OCI-LY3 (cell line): ENCODE data around the gene SMURF2.

Experiments
- H2AFZ ChIP-seq: fragments of 200-600, 300-600 bp; shearing (Covaris generic); 2 replicates; pipeline ENCODE4 v1.6.0; 2014; ENCODE audit warnings: antibody characterized with exemption, low read depth, low read length
- H3K27ac ChIP-seq: fragments of 200-600, 300-600 bp; sonication (generic); 2 replicates; pipeline ENCODE4 v1.5.1; 2014; ENCODE audit warnings: mild to moderate bottlenecking, low read length, moderate library complexity, mixed read lengths
- H3K27me3 ChIP-seq: fragments of 200-600, 300-600 bp; sonication (generic); 2 replicates; pipeline ENCODE4 v1.6.1; 2014; ENCODE audit warnings: low read depth, low read length, mixed read lengths
- H3K36me3 ChIP-seq: fragments of 200-600, 300-600 bp; sonication (generic); replicated peaks from 2 replicates; pipeline ENCODE3; 2014; ENCODE audit warnings: low read depth, low read length, mixed read lengths
- H3K4me1 ChIP-seq: fragments of 300-600, 200-600 bp; sonication (generic); 2 replicates; pipeline ENCODE4 v1.6.1; 2014; ENCODE audit warnings: low read length, mixed read lengths
- H3K4me2 ChIP-seq: fragments of 200-600, 300-600 bp; sonication (generic); 2 replicates; pipeline ENCODE4 v1.6.1; 2014; ENCODE audit warnings: low read length, mixed read lengths
- H3K4me3 ChIP-seq: fragments of 300-600, 200-600 bp; sonication (generic); 2 replicates; pipeline ENCODE4 v1.5.1; 2014; ENCODE audit warnings: antibody characterized with exemption, mild to moderate bottlenecking, low read length, moderate library complexity
- H3K79me2 ChIP-seq: fragments of 300-600, 200-600 bp; shearing (Covaris generic); 2 replicates; pipeline ENCODE4 v1.6.1; 2014; ENCODE audit warnings: mild to moderate bottlenecking, low read length, mixed read lengths
- H3K9ac ChIP-seq: fragments of 300-600, 200-600 bp; shearing (Covaris generic); 2 replicates; pipeline ENCODE4 v1.6.0; 2014; ENCODE audit warnings: mild to moderate bottlenecking, low read length, moderate library complexity
- H3K9me3 ChIP-seq: fragments of 200-600, 300-600 bp; shearing (Covaris generic); 2 replicates; pipeline ENCODE4 v1.6.1; 2014; ENCODE audit warnings: low read length, mixed read lengths; ENCODE audit not compliant: insufficient read depth
- H4K20me1 ChIP-seq: fragments of 200-600, 300-600 bp; sonication (generic); 2 replicates; pipeline ENCODE4 v1.6.1; 2016; ENCODE audit warnings: low read length, mixed read lengths; ENCODE audit not compliant: insufficient read depth
- EZH2phosphoT487 ChIP-seq: fragments of 200-600 bp; shearing (Covaris generic); IDR thresholded peaks from 2 replicates; pipeline ENCODE4 v1.6.1; 2018; ENCODE audit warnings: antibody characterized with exemption, mixed run types, low read depth
- TF ChIP-seq, protein P1 (sequence below): fragments of 200-600, 300-600 bp; sonication (generic); IDR thresholded peaks from 2 replicates; pipeline ENCODE4 v1.5.1; 2014; ENCODE audit warnings: antibody characterized with exemption, low read length, low read depth

The SMURF2 gene

GRCh38 chr17:64500862-64501765, 161.0 kb downstream of the SMURF2 start:
- H3K27ac ChIP-seq, result no peak overlapping the region
- no peak overlapping the region for H3K4me2 ChIP-seq
- peaks cover 74% of the 10 kb centered on the region for H3K79me2 ChIP-seq
- H3K4me1 ChIP-seq, result peaks cover 34% of the 10 kb centered on the region
- H3K36me3 ChIP-seq, result peaks cover 72% of the 10 kb centered on the region
- H3K27me3 ChIP-seq, result no peaks in the 10 kb centered on the region
- H3K9ac ChIP-seq, result no peak overlapping the region
- H3K9me3 ChIP-seq, result no peaks in the 10 kb centered on the region
- H3K4me3 ChIP-seq, result no peak overlapping the region
- no peak overlapping the region for H2AFZ ChIP-seq
- peaks cover 16% of the 10 kb centered on the region for H4K20me1 ChIP-seq
- no peak for TF ChIP-seq EZH2phosphoT487
- TF ChIP-seq, protein P1, sequence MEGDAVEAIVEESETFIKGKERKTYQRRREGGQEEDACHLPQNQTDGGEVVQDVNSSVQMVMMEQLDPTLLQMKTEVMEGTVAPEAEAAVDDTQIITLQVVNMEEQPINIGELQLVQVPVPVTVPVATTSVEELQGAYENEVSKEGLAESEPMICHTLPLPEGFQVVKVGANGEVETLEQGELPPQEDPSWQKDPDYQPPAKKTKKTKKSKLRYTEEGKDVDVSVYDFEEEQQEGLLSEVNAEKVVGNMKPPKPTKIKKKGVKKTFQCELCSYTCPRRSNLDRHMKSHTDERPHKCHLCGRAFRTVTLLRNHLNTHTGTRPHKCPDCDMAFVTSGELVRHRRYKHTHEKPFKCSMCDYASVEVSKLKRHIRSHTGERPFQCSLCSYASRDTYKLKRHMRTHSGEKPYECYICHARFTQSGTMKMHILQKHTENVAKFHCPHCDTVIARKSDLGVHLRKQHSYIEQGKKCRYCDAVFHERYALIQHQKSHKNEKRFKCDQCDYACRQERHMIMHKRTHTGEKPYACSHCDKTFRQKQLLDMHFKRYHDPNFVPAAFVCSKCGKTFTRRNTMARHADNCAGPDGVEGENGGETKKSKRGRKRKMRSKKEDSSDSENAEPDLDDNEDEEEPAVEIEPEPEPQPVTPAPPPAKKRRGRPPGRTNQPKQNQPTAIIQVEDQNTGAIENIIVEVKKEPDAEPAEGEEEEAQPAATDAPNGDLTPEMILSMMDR, result no peak

GRCh38 chr17:64500487-64500859, 161.6 kb downstream of the SMURF2 start:
- H3K9me3 ChIP-seq, result no peaks in the 10 kb centered on the region
- H2AFZ ChIP-seq, result no peak overlapping the region
- H4K20me1 ChIP-seq, result peaks cover 16% of the 10 kb centered on the region
- H3K36me3 ChIP-seq, result peaks cover 70% of the 10 kb centered on the region
- peaks cover 74% of the 10 kb centered on the region for H3K79me2 ChIP-seq
- no peak overlapping the region for H3K4me3 ChIP-seq
- H3K4me1 ChIP-seq, result peaks cover 37% of the 10 kb centered on the region
- H3K9ac ChIP-seq, result no peak overlapping the region
- H3K4me2 ChIP-seq, result no peak overlapping the region
- H3K27ac ChIP-seq, result no peak overlapping the region
- TF ChIP-seq, protein P1, result no peak
- TF ChIP-seq EZH2phosphoT487, result no peak
- no peaks in the 10 kb centered on the region for H3K27me3 ChIP-seq

- Histone ChIP-seq H2AFZ (no peak overlapping the region), H3K9ac (no peak overlapping the region), H3K27me3 (no peaks in the 10 kb centered on the region), H3K79me2 (peaks cover 74% of the 10 kb centered on the region), H3K9me3 (no peaks in the 10 kb centered on the region), H3K4me3 (no peak overlapping the region), H4K20me1 (peaks cover 13% of the 10 kb centered on the region), H3K4me1 (peaks cover 42% of the 10 kb centered on the region), H3K4me2 (no peak overlapping the region), H3K27ac (no peak overlapping the region), H3K36me3 (peaks cover 67% of the 10 kb centered on the region)
- TF ChIP-seq, protein P1, result no peak
- no peak for TF ChIP-seq EZH2phosphoT487
Measured at GRCh38 chr17:64499805-64500486, 162.2 kb downstream of the SMURF2 start.
